ENCODE data around the gene BRINP3.

Gene BRINP3

GRCh38 chr1:190365283-190365682, 112.4 kb downstream of the BRINP3 start:
- no peak for TF ChIP-seq USF1 (IDR thresholded peaks at IDR 0.05)
- TF ChIP-seq NFIC (IDR thresholded peaks at IDR 0.05): no peak
- TF ChIP-seq EP300 (IDR thresholded peaks at IDR 0.05; ENCODE audit: borderline replicate concordance): no peak
- TF ChIP-seq TAF1 (IDR thresholded peaks at IDR 0.05; ENCODE audit: low read depth): no peak
- no peak for TF ChIP-seq FOXM1 (IDR thresholded peaks at IDR 0.05; ENCODE audit: borderline replicate concordance, low read depth)
- no peak for TF ChIP-seq CREB1 (IDR thresholded peaks at IDR 0.05; ENCODE audit: low read depth)
- no peak for TF ChIP-seq ZBTB7A (IDR thresholded peaks at IDR 0.05; ENCODE audit: low read depth)
- no peak for TF ChIP-seq TCF12 (IDR thresholded peaks at IDR 0.05; ENCODE audit: low read depth)
- no peak for TF ChIP-seq EGR1 (IDR thresholded peaks at IDR 0.05)
- TF ChIP-seq MAX (IDR thresholded peaks at IDR 0.05): no peak
- TF ChIP-seq TEAD4 (IDR thresholded peaks at IDR 0.05): no peak
- no peak for TF ChIP-seq CEBPB (IDR thresholded peaks at IDR 0.05)
- TF ChIP-seq REST (IDR thresholded peaks at IDR 0.05; ENCODE audit: low read depth): no peak

GRCh38 chr1:190353538-190354101, 124.0 kb downstream of the BRINP3 start:
- TF ChIP-seq TAF1 (IDR thresholded peaks at IDR 0.05; ENCODE audit: low read depth): no peak
- no peak for TF ChIP-seq CEBPB (IDR thresholded peaks at IDR 0.05)
- no peak for TF ChIP-seq MAX (IDR thresholded peaks at IDR 0.05)

GRCh38 chr1:190344454-190344853, 133.2 kb downstream of the BRINP3 start:
- TF ChIP-seq NFIC (IDR thresholded peaks at IDR 0.05): no peak
- no peak for TF ChIP-seq YY1 (IDR thresholded peaks at IDR 0.05; ENCODE audit: low read depth)
- no peak for TF ChIP-seq ZBTB7A (IDR thresholded peaks at IDR 0.05; ENCODE audit: low read depth)
- no peak for TF ChIP-seq MAX (IDR thresholded peaks at IDR 0.05)
- TF ChIP-seq FOXM1 (IDR thresholded peaks at IDR 0.05; ENCODE audit: borderline replicate concordance, low read depth): no peak

- no peak for TF ChIP-seq MAX (IDR thresholded peaks at IDR 0.05)
- no peak for TF ChIP-seq CEBPB (IDR thresholded peaks at IDR 0.05)
- TF ChIP-seq NFIC (IDR thresholded peaks at IDR 0.05): no peak
- TF ChIP-seq ZBTB7A (IDR thresholded peaks at IDR 0.05; ENCODE audit: low read depth): no peak
- no peak for TF ChIP-seq REST (IDR thresholded peaks at IDR 0.05; ENCODE audit: low read depth)
- no peak for TF ChIP-seq TCF12 (IDR thresholded peaks at IDR 0.05; ENCODE audit: low read depth)
- TF ChIP-seq EGR1 (IDR thresholded peaks at IDR 0.05): no peak
- no peak for TF ChIP-seq YY1 (IDR thresholded peaks at IDR 0.05; ENCODE audit: low read depth)
- TF ChIP-seq TEAD4 (IDR thresholded peaks at IDR 0.05): no peak
- TF ChIP-seq EP300 (IDR thresholded peaks at IDR 0.05; ENCODE audit: borderline replicate concordance): no peak
Measured at GRCh38 chr1:190338829-190339228, 138.8 kb downstream of the BRINP3 start.

- TF ChIP-seq TAF1 (IDR thresholded peaks at IDR 0.05; ENCODE audit: low read depth) (no peak), TEAD4 (IDR thresholded peaks at IDR 0.05) (no peak), YY1 (IDR thresholded peaks at IDR 0.05; ENCODE audit: low read depth) (no peak)
Measured at GRCh38 chr1:190328871-190329270, 148.8 kb downstream of the BRINP3 start.

GRCh38 chr1:190328361-190328760, 149.3 kb downstream of the BRINP3 start:
- TF ChIP-seq CREB1 (IDR thresholded peaks at IDR 0.05; ENCODE audit: low read depth) (no peak), FOXM1 (IDR thresholded peaks at IDR 0.05; ENCODE audit: borderline replicate concordance, low read depth) (no peak), EP300 (IDR thresholded peaks at IDR 0.05; ENCODE audit: borderline replicate concordance) (no peak), TAF1 (IDR thresholded peaks at IDR 0.05; ENCODE audit: low read depth) (no peak), EGR1 (IDR thresholded peaks at IDR 0.05) (no peak), REST (IDR thresholded peaks at IDR 0.05; ENCODE audit: low read depth) (no peak)

All from Ishikawa (cell line).